AG04449 (cell line): Measurements from ENCODE around the gene FANCB.

Experiments used
- CTCF ChIA-PET: fragments of 350-600 bp; formaldehyde crosslinking; extraction: SDS; loops from one replicate; lab custom pipeline; 2021; ENCODE audit warnings: antibody characterized with exemption; lab: Yijun Ruan, JAX
- POLR2A ChIA-PET: fragments of 400-600, 350-600 bp; formaldehyde crosslinking; extraction: SDS; loops from one replicate; lab custom pipeline; 2020; ENCODE audit warnings: antibody characterized with exemption, inconsistent platforms; lab: Yijun Ruan, JAX
- DNase-seq: peaks from one replicate; pipeline ENCODE4 v3.0.0-alpha.2; 2010; ENCODE audit warnings: low read depth, low spot score
- H3K4me3 ChIP-seq: 2 replicates; pipeline ENCODE4 v1.5.1; 2011; ENCODE audit warnings: low read depth, mild to moderate bottlenecking, control low read depth, low read length
- TF ChIP-seq, protein P1 (sequence below): IDR thresholded peaks from one replicate; pipeline ENCODE4 v1.5.1; 2011; ENCODE audit warnings: mild to moderate bottlenecking, moderate library complexity, low read length, control low read depth, inconsistent platforms; ENCODE audit not compliant: insufficient read depth; ENCODE audit errors: missing control alignments

FANCB gene

DNA sequence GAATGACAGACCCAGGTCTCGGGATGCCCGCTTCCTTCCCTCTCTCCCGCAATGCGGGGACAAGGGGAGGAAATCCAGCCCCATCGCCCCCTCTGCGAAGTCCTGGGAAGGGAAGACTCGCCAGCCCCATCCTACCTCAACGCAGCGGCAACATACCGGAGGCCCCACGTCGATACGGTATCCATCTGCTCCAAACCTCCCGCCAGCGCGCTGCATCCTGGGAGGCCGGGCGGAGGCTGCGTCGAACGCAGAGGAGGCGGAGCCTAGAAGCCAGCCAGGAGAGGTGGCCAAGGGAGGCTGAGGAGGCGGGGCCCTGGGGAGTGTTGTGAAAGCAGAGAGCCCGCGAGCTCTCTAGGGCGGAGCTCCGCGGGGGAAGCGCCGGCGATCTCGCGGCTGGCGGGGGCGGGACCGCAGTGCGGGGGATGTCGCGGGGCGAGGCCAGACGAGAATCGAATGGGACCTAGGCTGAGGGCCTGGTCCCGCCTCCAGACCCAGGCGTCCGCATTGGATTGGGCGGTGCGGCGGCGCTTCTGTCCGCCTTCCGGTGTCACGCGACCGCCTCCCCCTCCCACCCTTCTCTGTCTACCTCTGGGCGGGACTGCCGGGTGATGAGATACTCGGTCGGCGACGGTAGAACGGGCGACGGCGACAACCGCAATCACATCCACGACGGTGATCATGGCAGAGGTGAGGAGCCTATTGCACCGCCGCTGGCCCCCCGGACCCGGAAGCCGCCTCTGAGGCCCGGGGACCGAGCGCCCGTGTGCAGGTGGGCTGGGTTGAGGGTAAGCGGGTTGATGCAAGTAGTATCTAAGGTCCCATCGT lies at the start of gene FANCB, which contains the start of gene MOSPD2:
TSS of gene FANCB (minus strand) at position 219 of the 825 bp plus-strand sequence. CDS start 7,559 bp downstream, outside the sequence.
TSS of gene MOSPD2 (plus strand) at position 571 of the 825 bp plus-strand sequence. CDS start at position 679, 108 bp downstream.
- ChIA-PET CTCF (interaction anchor here (1.4 kb wide), 1 partner anchor 91 kb away, joined by 3 read pairs; no protein-coding TSS in a partner anchor), POLR2A (interaction anchor here (0.6 kb wide), 1 partner anchor 9 kb away, joined by 3 read pairs; no protein-coding TSS in a partner anchor)
- peak; percentile 59 for DNase-seq
- TF ChIP-seq, protein P1, sequence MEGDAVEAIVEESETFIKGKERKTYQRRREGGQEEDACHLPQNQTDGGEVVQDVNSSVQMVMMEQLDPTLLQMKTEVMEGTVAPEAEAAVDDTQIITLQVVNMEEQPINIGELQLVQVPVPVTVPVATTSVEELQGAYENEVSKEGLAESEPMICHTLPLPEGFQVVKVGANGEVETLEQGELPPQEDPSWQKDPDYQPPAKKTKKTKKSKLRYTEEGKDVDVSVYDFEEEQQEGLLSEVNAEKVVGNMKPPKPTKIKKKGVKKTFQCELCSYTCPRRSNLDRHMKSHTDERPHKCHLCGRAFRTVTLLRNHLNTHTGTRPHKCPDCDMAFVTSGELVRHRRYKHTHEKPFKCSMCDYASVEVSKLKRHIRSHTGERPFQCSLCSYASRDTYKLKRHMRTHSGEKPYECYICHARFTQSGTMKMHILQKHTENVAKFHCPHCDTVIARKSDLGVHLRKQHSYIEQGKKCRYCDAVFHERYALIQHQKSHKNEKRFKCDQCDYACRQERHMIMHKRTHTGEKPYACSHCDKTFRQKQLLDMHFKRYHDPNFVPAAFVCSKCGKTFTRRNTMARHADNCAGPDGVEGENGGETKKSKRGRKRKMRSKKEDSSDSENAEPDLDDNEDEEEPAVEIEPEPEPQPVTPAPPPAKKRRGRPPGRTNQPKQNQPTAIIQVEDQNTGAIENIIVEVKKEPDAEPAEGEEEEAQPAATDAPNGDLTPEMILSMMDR: no peak
- peak within 1 kb of the TSS; percentile 72 for H3K4me3 ChIP-seq

- TF ChIP-seq, protein P1: no peak
- DNase-seq: peak; percentile 70
- ChIA-PET POLR2A (interaction anchor here (0.6 to 0.9 kb wide), 2 partner anchors 37 to 567 kb away, joined by 3 to 5 read pairs; no protein-coding TSS in a partner anchor), CTCF (interaction anchor here (1.2 kb wide), 1 partner anchor 40 kb away, joined by 3 read pairs; no protein-coding TSS in a partner anchor)
- H3K4me3 ChIP-seq: no peak overlapping the region
Observed at GRCh38 chrX:14922437-14922836, 49.6 kb upstream of the FANCB start.

DNA sequence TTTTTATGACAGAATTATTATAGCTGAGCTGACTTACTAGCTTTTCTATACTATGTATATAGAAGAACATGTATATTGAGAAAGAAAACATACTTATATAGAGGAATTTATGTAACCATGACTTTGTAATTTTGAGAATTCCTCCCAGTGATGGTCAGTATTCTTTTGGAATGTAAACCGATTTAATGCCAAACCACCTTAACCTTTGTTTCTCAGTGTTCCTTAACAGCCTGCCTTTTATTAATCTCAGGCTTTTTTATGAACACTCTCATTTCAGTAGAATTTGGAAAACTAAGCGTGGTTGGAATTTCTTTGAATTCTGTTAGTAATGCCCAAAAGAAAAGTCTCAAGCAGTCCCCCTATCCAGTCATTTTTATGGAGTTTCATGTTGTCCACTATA lies 47.3 kb upstream of the FANCB start:
- ChIA-PET POLR2A (no interaction called here), CTCF (no interaction called here)

GRCh38 chrX:14919407-14919806 lies 46.5 kb upstream of the FANCB start:
- TF ChIP-seq, protein P1: no peak
- POLR2A ChIA-PET: no interaction called here
- no peak overlapping the region for H3K4me3 ChIP-seq
- DNase-seq: no peak
- CTCF ChIA-PET: no interaction called here

More for the DNA sequence above, 47.3 kb upstream of the FANCB start:
- no peak for DNase-seq
- no peak overlapping the region for H3K4me3 ChIP-seq
- TF ChIP-seq, protein P1: no peak

- DNase-seq: peak; percentile 21
- CTCF ChIA-PET: no interaction called here
- POLR2A ChIA-PET: no interaction called here
- TF ChIP-seq, protein P1: no peak
- H3K4me3 ChIP-seq: no peak overlapping the region
Observed at GRCh38 chrX:14916017-14916674, 43.3 kb upstream of the FANCB start.

DNA sequence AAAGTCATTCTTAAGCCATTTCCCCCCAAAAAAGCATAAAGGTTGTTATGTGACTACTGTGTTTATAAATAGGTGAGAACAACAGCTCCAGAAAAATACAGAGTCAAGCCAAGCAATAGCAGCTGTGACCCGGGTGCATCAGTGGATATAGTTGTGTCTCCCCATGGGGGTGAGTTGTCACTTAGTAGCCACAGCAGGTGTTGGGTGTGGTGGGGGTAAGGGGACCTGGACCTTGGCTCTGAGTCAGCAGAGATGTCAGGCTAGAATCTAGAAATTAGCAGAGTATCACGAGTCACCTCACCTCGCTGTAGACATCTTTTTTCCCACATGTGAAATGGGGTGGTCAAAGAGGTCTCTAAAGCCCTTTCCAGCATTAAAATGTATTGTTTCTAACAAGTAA lies 42.7 kb upstream of the FANCB start:
- no peak overlapping the region for H3K4me3 ChIP-seq
- CTCF ChIA-PET: no interaction called here
- TF ChIP-seq, protein P1: no peak
- DNase-seq: no peak
- POLR2A ChIA-PET: no interaction called here
